Effector memory CD4-positive, alpha-beta T cell (primary cell): ENCODE results near the gene DAPK3.

Experiments
- DNase-seq, 3 donors: peaks; one replicate each; pipeline ENCODE4 v3.0.0-alpha.2; 2020
- H3K27ac ChIP-seq: 2 replicates; pipeline ENCODE4 v1.7.0; 2013; ENCODE audit warnings: mild to moderate bottlenecking, low read length, moderate library complexity; ENCODE audit not compliant: insufficient read depth, poor library complexity, severe bottlenecking
- H3K27me3 ChIP-seq: replicated peaks from 2 replicates; pipeline ENCODE4 v1.7.0; 2013; ENCODE audit warnings: mild to moderate bottlenecking, low read length; ENCODE audit not compliant: insufficient read depth, control insufficient read depth, poor library complexity, severe bottlenecking
- H3K36me3 ChIP-seq: 2 replicates; pipeline ENCODE4 v1.7.0; 2013; ENCODE audit warnings: mild to moderate bottlenecking, low read length, moderate library complexity; ENCODE audit not compliant: control insufficient read depth, insufficient read depth
- H3K4me1 ChIP-seq: 2 replicates; pipeline ENCODE4 v1.7.0; 2013; ENCODE audit warnings: low read length, mild to moderate bottlenecking; ENCODE audit not compliant: control insufficient read depth, insufficient read depth, poor library complexity, severe bottlenecking
- H3K4me3 ChIP-seq: 2 replicates; pipeline ENCODE4 v1.7.0; 2013; ENCODE audit warnings: low read length, low read depth, mild to moderate bottlenecking; ENCODE audit not compliant: insufficient read depth, poor library complexity, severe bottlenecking
- H3K9me3 ChIP-seq: 2 replicates; pipeline ENCODE4 v1.7.0; 2013; ENCODE audit warnings: mild to moderate bottlenecking, low read length, moderate library complexity; ENCODE audit not compliant: control insufficient read depth

Gene DAPK3

GRCh38 chr19:3936506-3937442, 34.1 kb downstream of the DAPK3 start:
- no peaks in the 10 kb centered on the region for H3K4me1 ChIP-seq
- H3K9me3 ChIP-seq = no peaks in the 10 kb centered on the region
- H3K4me3 ChIP-seq = no peak overlapping the region
- H3K27me3 ChIP-seq = peaks cover 16% of the 10 kb centered on the region
- no peak for DNase-seq
- H3K36me3 ChIP-seq = no peaks in the 10 kb centered on the region
- H3K27ac ChIP-seq = no peak overlapping the region

DNA sequence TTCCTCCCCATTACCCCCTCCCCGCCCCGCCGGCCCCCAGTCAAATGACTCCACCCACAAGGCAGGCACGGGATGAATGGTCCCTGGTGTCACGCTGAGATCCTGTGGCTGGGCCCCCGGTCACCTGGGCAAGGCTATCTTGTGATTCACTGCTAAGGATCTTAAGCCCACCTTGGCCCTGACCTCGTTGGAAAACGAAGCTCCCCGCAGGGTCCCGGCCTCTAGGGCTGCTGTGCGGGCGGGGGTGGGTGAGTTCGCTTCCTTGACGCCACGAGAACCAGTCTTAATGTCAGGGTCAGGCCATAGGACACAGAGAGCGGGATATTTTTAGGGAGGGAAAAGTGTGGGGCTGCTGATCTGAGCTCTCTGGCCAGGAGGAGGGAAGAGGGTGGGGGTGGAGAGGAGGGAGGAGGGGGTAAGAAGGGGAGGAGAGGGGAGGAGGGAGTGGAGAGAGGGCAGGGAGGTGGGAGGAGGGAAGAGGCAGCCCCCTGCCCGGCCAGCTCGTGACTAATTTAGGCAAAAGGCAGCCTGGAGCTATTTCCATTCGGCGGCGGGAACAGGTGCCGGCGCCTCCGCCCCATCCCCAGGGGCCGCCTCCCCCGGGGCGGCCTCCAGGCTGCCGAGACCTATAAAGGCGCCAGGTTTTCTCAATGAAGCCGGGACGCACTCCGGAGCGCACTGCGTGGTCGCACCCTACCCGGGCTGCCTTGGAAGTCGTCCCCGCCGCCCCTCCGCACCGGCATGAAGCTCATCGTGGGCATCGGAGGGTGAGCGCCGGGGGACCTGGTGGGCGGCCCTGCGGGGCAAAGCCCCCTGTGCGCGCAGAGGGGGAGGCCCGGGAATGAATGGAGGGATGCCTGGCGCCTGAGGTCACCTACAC, 37.7 kb downstream of the DAPK3 start, which contains the start of gene NMRK2:
TSS of gene NMRK2 (plus strand) at position 139 of the 880 bp plus-strand sequence. CDS start at position 742, 603 bp downstream.
- Histone ChIP-seq H3K36me3 (no peaks in the 10 kb centered on the region), H3K27ac (no peak within 1 kb of the TSS), H3K4me1 (no peaks in the 10 kb centered on the region), H3K4me3 (no peak within 1 kb of the TSS), H3K9me3 (no peaks in the 10 kb centered on the region), H3K27me3 (peaks cover 16% of the 10 kb centered on the region)
- DNase-seq = no peak

GRCh38 chr19:3931041-3931440, 39.9 kb downstream of the DAPK3 start:
- DNase-seq = no peak
- Histone ChIP-seq H3K36me3 (no peaks in the 10 kb centered on the region), H3K9me3 (no peaks in the 10 kb centered on the region), H3K4me3 (no peak overlapping the region), H3K4me1 (no peaks in the 10 kb centered on the region), H3K27me3 (peaks cover 16% of the 10 kb centered on the region), H3K27ac (no peak overlapping the region)

GRCh38 chr19:3923912-3924311, 47.0 kb downstream of the DAPK3 start:
- no peaks in the 10 kb centered on the region for H3K4me1 ChIP-seq
- H3K4me3 ChIP-seq = no peak overlapping the region
- peaks cover 8% of the 10 kb centered on the region for H3K9me3 ChIP-seq
- no peaks in the 10 kb centered on the region for H3K36me3 ChIP-seq
- DNase-seq = no peak
- no peak overlapping the region for H3K27ac ChIP-seq
- H3K27me3 ChIP-seq = no peaks in the 10 kb centered on the region

DNA sequence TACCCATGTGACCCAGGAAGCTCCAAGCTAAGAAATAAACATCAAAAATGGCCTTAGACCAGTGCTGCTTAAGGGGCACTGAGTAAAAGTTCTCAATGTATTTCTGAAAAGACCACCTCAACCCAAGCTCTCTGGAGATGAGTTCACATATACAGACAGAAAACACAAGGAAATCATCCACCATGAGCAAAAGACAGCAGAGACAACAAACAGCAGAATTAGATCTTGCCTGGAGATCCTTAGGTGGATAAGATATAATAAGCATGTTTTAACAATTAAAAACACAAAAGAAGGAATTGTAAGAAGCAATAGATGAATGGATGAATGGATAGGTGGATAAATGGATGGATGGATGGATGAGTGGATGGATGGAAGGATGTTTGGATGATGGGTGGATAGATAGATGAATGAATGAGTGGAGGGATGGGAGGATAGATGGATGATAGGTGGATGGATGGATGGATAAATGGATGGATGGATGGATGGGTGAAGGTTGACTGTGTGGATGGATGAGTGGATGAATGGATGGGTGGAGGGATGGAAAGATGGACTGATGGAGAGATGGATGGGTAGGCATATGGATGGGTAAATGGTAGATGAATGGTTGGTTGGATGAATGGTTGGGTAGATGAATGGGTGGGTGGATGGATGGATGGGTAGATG, 47.7 kb downstream of the DAPK3 start:
- no peak for DNase-seq
- Histone ChIP-seq H3K9me3 (peaks cover 8% of the 10 kb centered on the region), H3K27ac (no peak overlapping the region), H3K27me3 (no peaks in the 10 kb centered on the region), H3K4me1 (no peaks in the 10 kb centered on the region), H3K4me3 (no peak overlapping the region), H3K36me3 (no peaks in the 10 kb centered on the region)

DNA sequence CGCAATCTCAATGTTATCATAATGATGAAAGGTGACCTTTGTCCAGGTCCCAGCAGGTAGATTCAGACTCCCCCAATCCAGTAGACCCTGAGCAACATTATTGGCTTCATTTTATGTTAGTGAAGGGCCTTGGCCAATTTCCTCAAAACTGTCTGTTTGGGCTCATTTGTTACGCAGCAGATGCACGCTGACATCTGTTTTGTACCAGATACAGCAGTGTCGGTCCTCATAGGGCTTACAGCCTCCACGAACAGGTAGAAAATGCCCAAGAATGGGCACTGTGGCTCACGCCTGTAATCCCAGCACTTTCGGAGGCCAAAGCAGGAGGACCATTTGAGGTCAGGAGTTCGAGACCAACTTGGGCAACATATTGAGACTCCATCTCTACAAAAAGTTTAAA, 51.1 kb downstream of the DAPK3 start:
- H3K4me1 ChIP-seq = no peaks in the 10 kb centered on the region
- H3K9me3 ChIP-seq = peaks cover 8% of the 10 kb centered on the region
- no peak for DNase-seq
- no peak overlapping the region for H3K27ac ChIP-seq
- H3K27me3 ChIP-seq = no peaks in the 10 kb centered on the region
- no peak overlapping the region for H3K4me3 ChIP-seq
- no peaks in the 10 kb centered on the region for H3K36me3 ChIP-seq

DNA sequence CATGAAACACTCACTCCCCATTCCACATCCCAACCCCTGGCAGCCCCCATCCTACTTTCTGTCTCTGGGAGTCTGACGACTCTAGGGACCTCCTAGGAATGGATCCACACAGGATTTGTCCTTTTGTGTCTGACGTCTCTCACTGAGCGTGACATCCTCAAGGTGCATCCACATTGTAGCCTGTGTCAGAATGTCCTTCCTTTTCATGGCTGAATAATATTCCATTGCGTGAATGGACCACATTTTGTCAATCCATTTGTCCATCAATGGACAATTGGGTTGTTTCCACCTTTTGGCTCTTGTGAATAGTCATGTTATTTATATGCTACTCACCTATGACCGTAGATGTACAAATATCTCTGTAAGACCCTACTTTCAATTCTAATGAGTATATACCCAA, 54.9 kb downstream of the DAPK3 start:
- H3K27ac ChIP-seq = no peak overlapping the region

GRCh38 chr19:3914199-3914598, 56.7 kb downstream of the DAPK3 start:
- Histone ChIP-seq H3K4me3 (no peak overlapping the region), H3K36me3 (no peaks in the 10 kb centered on the region), H3K9me3 (no peaks in the 10 kb centered on the region), H3K27me3 (no peaks in the 10 kb centered on the region), H3K4me1 (no peaks in the 10 kb centered on the region), H3K27ac (no peak overlapping the region)
- DNase-seq = no peak

More for the DNA sequence above, 54.9 kb downstream of the DAPK3 start:
- Histone ChIP-seq H3K9me3 (no peaks in the 10 kb centered on the region), H3K4me3 (no peak overlapping the region), H3K36me3 (no peaks in the 10 kb centered on the region), H3K4me1 (no peaks in the 10 kb centered on the region), H3K27me3 (no peaks in the 10 kb centered on the region)
- no peak for DNase-seq

DNA sequence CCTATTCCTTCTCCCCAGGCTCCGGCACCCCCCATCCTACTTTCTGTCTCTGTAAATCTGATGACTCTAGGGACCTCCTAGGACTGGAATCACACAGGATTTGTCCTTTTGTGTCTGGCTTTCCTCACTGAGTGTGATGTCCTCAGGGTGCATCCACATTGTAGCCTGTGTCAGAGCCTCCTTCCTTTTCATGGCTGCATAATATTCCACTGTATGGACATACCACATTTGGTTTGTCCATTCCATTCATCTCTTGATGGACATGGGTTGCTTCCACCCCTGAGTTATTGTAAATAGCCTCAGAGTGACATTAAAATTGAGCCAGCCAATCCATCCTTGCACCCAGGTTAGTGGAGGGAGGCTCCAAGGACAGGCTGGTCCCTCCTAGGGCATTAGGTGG, 60.8 kb downstream of the DAPK3 start:
- Histone ChIP-seq H3K36me3 (no peaks in the 10 kb centered on the region), H3K9me3 (no peaks in the 10 kb centered on the region), H3K4me3 (no peak overlapping the region), H3K4me1 (no peaks in the 10 kb centered on the region), H3K27me3 (no peaks in the 10 kb centered on the region), H3K27ac (no peak overlapping the region)
- DNase-seq = no peak
